GM19035 (cell line): Measurements from ENCODE around the gene ENTPD3.

Experiments
- ATAC-seq: cut with Tn5 transposase; IDR thresholded peaks from one replicate; pipeline ENCODE4 v1.9.1; 2021; ENCODE audit not compliant: unreplicated experiment

The ENTPD3 gene

GRCh38 chr3:40387001-40387894 is at the start of gene ENTPD3:
Gene ENTPD3, plus strand, starts transcription at chr3:40387184. Its CDS starts 874 bp downstream, at chr3:40388058.
- no peak for ATAC-seq

DNA sequence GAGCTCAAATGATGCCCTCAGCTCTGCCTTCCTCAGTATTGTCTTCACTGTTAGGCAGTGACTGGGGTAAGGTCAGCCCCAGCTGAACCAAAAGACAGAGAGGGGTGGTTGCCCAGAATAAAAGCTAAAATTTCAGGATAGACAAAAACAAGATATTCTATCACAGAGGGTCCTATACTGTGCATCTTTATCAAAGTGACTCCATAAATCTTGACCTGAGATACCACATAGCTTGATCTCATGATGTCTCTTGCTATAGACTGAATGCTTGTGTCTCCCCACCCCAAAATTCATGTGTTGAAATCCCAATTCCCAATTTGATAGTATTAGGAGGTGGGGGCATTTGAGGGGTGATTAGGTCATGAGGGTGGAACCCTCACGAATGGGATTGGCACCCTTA is 47.1 kb upstream of the ENTPD3 start:
- no peak for ATAC-seq

DNA sequence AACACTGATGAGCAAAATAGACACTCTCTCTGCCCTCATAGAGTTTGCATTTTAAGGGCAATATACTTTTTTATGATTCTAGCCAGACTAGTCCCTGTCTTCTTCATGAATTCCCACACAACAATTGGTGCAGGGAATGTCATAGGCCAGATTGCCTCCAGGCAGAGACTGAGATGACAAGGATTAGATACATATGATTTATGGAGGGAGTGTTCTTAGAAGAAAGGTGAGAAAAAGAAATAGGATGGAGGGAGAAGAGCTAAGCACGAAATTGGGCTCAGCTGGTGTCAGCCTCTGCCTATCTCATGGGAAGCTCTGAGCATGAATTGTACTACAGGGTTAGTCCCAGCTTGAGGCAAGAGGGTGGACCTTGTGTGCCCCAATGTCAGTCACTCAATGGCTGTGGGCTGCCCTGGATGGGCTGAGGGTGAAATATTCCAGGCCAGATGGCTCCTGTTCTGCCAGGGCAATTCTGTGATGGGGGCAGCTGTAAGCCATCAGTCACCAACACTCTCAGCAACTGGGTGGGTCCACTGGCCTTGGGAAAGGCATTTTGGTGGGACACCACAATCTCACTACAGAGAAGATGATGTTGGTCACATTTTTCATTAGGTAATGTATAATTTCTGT is 46.3 kb upstream of the ENTPD3 start:
- ATAC-seq, result no peak

DNA sequence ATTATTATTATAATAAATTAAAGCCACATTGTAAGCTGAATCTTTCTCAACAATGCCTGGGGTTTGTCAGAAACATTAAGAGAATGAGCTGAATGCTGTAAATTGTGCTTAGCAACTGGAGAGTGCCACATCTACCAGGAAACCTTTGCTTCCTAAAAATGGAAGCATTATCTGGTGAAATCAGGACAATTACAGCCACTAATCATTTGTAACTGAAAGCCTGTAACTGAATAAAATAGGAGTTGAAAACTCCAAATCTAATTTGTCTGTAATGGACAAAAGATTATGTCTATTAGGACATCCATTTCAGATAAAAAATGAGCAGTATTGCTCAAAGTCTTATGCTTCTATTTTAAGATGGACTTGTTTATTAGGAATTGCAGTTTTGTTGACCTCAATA is 45.3 kb upstream of the ENTPD3 start:
- ATAC-seq, result no peak

DNA sequence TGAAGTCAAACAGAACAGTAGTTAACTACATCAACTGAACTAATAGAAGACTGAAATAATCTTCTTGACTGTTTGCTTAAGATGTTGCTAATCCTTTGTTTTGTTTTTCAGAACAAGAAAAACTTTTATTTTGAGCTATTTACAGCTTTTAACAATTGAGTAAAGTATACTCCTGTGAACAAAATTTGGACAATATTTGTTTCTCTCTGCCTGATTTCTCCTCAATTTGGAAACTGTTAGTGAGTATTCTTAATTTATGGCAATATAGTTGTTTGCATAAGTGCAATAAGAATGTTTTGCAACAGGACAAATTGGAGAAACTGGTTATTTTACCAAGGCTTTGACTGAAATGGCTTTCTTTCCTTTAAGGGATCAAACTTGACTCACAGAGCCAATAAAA is 36.5 kb upstream of the ENTPD3 start:
- no peak for ATAC-seq

GRCh38 chr3:40355410-40355809 is 31.6 kb upstream of the ENTPD3 start:
- ATAC-seq, result no peak

DNA sequence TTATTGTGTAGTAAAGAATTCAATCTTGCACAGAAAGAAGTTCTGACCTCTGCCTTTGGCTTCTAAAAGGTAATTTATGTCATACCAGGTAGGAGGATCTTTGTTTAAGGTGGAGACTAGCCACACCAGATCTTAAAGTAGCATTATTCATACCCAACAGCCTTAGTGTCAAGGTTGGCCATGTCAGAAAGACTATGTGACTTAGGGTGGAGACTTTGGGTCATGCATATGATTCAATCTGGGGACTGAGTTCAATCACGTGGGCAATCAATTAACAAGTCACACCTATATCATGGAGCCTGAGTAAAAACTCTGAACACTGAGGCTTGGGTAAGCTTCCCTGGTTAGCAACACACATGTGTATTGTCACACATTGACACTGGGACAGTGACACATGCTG is 28.5 kb upstream of the ENTPD3 start:
- no peak for ATAC-seq

DNA sequence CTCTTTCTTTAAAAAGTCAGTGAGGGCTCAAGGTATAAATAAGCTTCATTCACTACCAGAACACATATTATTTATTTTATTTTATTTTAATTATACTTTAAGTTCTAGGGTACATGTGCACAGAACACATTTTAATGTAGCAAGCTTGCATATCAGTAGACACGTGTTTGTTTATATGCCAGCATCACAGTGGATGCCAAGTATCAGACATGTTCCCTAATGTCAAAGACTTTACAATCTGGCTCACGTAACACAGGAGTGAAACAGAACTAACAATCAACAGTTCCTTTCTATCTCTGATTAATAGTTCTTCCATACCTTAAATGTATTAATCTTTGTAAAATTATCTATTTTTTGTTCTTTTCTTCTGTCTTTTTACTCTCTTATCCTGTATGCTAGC is 23.3 kb upstream of the ENTPD3 start:
- no peak for ATAC-seq

DNA sequence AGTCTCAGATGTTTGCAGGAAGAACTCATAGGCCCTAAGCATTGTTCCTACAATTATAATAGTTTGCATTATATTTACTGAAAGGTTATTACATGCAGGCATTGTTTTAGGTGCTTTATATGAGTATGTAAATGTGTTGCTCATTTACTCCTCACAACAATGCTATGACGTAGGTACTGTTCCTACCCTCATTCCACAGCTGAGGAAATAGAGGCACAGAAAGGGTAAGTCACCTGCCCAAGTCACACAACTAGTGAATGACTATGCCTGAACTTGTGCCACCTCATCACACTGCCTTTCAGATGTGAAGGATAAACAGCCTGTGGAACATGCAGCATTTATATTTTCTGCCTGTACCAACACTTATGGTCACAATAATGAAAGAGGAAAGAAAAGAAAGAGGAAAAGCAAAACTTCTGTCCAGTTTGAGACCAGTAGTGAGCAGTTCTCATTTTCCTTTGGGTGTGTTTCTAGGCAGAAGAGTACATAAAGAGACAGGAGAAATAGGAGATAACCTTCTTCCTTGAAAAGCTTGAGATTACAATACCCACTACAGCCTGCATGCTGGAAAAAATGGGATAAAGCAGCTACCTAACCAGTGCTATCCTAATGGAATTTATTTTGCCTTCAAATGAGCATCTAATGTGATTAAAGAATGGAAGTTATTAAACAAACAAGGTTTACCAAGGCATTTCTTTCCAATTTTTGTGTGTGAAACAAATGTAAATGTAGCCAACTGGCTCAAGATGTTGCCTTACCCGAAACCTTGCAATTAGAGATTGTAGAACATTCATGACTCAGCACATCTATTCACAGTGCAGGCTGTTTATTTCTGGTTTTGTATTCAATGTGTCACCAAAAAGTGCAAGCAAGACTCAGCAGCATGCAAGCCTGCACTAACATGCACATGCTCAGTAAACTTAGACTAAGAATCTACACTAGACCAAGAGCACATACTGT is 20.5 kb upstream of the ENTPD3 start:
- no peak for ATAC-seq

DNA sequence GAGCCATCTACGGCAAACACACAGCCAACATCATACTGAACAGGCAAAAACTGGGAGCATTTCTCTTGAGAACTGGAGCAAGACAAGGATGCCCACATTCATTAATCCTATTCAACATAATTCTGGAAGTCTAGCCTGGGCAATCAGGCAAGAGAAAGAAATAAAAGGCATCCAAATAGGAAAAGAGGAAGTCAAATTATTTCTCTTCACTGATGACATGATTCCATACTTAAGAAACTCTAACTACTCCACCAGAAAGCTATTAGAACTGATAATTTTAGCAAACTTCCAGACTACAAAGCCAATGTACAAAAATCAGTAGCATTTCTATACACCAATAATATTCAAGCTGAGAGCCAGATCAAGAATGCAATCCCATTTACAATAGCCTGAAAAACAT is 17.3 kb upstream of the ENTPD3 start:
- no peak for ATAC-seq

GRCh38 chr3:40377822-40378221 is 9.2 kb upstream of the ENTPD3 start:
- ATAC-seq, result no peak

DNA sequence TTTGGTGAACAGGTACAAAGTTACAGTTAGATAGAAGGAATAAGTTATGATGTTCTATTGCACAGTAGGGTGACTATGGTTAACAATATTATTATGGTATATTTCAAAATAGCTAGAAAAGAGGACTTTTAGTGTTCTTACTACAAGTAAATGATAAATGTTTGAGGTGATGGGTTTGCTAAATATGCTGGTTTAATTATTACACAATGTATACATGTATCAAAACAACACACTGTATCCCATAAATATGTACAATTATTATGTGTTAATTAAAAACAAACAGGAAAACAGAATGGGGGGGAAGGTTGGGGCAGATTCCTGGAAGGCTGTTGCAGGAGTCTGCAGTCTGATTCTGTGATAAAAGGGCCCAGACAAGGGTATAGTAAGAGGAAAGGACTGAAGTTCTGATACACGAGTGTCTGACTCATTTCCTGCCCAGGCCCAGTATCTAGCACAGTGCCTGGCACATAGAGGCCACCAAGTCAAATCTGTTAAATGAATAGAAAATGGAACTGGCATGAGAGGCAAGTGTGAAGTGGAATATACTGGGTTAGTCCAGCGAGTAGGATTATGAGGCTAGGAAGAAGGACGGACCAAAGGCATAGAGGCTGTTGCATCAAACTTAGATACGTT is 7.2 kb upstream of the ENTPD3 start:
- ATAC-seq, result no peak

GRCh38 chr3:40381904-40382616 is 4.9 kb upstream of the ENTPD3 start:
- ATAC-seq, result no peak

- no peak for ATAC-seq
These were observed 4.4 kb upstream of the ENTPD3 start for GRCh38 chr3:40382617-40382979.

DNA sequence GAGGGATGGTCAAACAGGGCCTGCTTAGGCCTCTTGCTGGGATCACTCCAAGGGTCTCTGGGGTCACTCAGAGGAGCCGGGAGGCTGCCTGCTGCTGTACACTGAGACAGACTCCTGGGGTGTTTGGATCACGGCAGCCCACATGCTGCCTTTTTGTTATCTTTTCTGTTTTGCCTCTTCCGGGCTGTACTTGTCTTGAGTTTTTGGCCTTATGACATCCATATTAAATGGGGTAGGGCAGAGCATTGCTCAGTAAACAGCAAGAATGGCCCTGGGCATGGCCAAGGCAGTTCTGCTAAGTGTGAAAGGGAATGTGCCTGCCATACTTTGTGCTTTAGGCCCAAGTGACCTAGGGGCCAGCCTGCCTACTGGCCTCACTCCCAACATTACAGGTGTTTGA is 771 bp upstream of the ENTPD3 start:
- ATAC-seq, result no peak

- ATAC-seq, result no peak
These were observed 891 bp downstream of the ENTPD3 start for GRCh38 chr3:40387895-40388254.

GRCh38 chr3:40396406-40396805 is 9.4 kb downstream of the ENTPD3 start:
- ATAC-seq, result no peak

GRCh38 chr3:40397129-40397528 is 10.1 kb downstream of the ENTPD3 start:
- no peak for ATAC-seq

DNA sequence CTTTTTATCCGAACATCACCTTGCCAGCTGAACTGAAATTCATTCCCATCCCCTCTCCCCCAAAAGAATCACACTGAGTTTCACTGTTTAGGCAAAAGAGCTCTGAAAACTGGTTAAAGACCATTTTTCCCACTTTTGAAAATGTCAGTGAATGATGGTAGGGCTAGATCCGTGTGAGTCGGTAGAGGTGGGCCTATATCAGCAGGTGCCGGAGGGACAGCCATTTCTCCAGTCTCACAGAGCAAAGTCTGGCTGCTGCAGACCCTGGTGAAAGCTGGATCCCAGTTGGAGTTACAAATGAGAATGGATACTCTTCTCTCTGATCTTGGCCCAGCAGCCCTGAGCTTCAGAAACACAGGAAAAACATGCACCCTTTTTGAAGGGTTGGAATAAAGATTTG is 10.9 kb downstream of the ENTPD3 start:
- ATAC-seq, result no peak

DNA sequence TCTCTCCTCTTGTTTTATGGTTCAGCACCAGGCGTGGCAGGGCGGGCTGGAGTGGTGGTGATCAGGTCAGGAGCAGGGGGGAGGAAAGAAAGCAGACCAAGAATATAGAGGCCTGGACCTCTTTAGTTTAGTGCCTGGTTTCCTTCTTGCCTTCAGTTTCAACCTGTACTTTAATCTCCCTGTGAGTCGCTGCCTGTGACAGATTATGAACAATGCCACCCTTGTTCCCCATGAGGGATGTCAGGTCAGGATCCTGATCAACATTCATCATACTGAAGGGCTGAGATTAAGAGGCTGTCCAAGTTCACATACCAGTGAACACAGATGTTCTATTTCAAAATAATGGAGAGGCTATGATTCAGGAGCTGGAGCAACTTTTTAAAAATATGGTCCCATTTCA is 11.4 kb downstream of the ENTPD3 start:
- no peak for ATAC-seq
